ENCODE measurements around the gene RAI2.

The RAI2 gene

GRCh38 chrX:17779434-17779833, 81.7 kb downstream of the RAI2 start:
- DNase-seq (ENCODE audit: low read depth) = no peak
- TF ChIP-seq CTCF (conservative IDR thresholded peaks at IDR 0.05; ENCODE audit: control insufficient read depth, insufficient read depth, low read depth, low read length) = no peak
- no peak overlapping the region for H3K4me3 ChIP-seq (ENCODE audit: control insufficient read depth, low read depth, low read length)

GRCh38 chrX:17778997-17779396, 82.1 kb downstream of the RAI2 start:
- DNase-seq (ENCODE audit: low read depth) = no peak
- H3K4me3 ChIP-seq (ENCODE audit: control insufficient read depth, low read depth, low read length) = no peak overlapping the region
- no peak for TF ChIP-seq CTCF (conservative IDR thresholded peaks at IDR 0.05; ENCODE audit: control insufficient read depth, insufficient read depth, low read depth, low read length)

- no peak overlapping the region for H3K4me3 ChIP-seq (ENCODE audit: control insufficient read depth, low read depth, low read length)
- TF ChIP-seq CTCF (conservative IDR thresholded peaks at IDR 0.05; ENCODE audit: control insufficient read depth, insufficient read depth, low read depth, low read length) = no peak
- no peak for DNase-seq (ENCODE audit: low read depth)
Observed at GRCh38 chrX:17774053-17774452, 87.0 kb downstream of the RAI2 start.

GRCh38 chrX:17773221-17773876, 87.7 kb downstream of the RAI2 start:
- TF ChIP-seq CTCF (conservative IDR thresholded peaks at IDR 0.05; ENCODE audit: control insufficient read depth, insufficient read depth, low read depth, low read length) = no peak
- no peak for DNase-seq (ENCODE audit: low read depth)
- no peak overlapping the region for H3K4me3 ChIP-seq (ENCODE audit: control insufficient read depth, low read depth, low read length)

- no peak overlapping the region for H3K4me3 ChIP-seq (ENCODE audit: control insufficient read depth, low read depth, low read length)
- TF ChIP-seq CTCF (conservative IDR thresholded peaks at IDR 0.05; ENCODE audit: control insufficient read depth, insufficient read depth, low read depth, low read length) = no peak
- DNase-seq (ENCODE audit: low read depth) = no peak
Observed at GRCh38 chrX:17769701-17770269, 91.3 kb downstream of the RAI2 start.

GRCh38 chrX:17768997-17769396, 92.1 kb downstream of the RAI2 start:
- TF ChIP-seq CTCF (conservative IDR thresholded peaks at IDR 0.05; ENCODE audit: control insufficient read depth, insufficient read depth, low read depth, low read length) = no peak
- H3K4me3 ChIP-seq (ENCODE audit: control insufficient read depth, low read depth, low read length) = no peak overlapping the region
- no peak for DNase-seq (ENCODE audit: low read depth)

All from fibroblast of mammary gland (primary cell).